SK-N-SH (cell line): Measurements from ENCODE around the gene ZBTB34. TPM values are rescaled to one million over a fixed set of nuclear protein-coding genes. Genes with fewer than 3 reads are reported as not detected.

Source experiments
- CTCF ChIA-PET: fragments of 300-600, 350-600 bp; formaldehyde crosslinking; extraction: SDS; loops from one replicate; lab custom pipeline; 2021; lab: Yijun Ruan, JAX
- POLR2A ChIA-PET: fragments of 350-600 bp; sonication (Branson Sonifier 250); formaldehyde crosslinking; extraction: SDS; loops from one replicate; lab custom pipeline; 2020; ENCODE audit warnings: antibody characterized with exemption, inconsistent platforms; lab: Yijun Ruan, JAX
- DNase-seq: peaks from one replicate; pipeline ENCODE4 v3.0.0; 2012
- H2AFZ ChIP-seq: fragments of 200-600 bp; sonication (generic); 2 replicates; pipeline ENCODE4 v1.8.1; 2016; ENCODE audit warnings: antibody characterized with exemption, mild to moderate bottlenecking, low read depth
- H3F3A ChIP-seq: fragments of 200-600 bp; sonication (generic); replicated peaks from 2 replicates; pipeline ENCODE3; 2016; ENCODE audit warnings: antibody characterized with exemption, mild to moderate bottlenecking; ENCODE audit not compliant: insufficient read depth
- H3K27ac ChIP-seq, 2 experiments: fragments of 200-500 bp in 1 of 2; fragments of 200-600 bp in 1 of 2; sonication (Bioruptor generic) in 1 of 2; sonication (generic), shearing (Covaris generic) in 1 of 2; 2 replicates each; pipeline versions ENCODE4 v1.5.1 to v1.6.1; 2014 to 2016; ENCODE audit warnings: low read depth in 2 of 2, inconsistent platforms in 1 of 2, low read length in 1 of 2, mild to moderate bottlenecking in 1 of 2, mixed read lengths in 1 of 2
- H3K27me3 ChIP-seq: fragments of 200-600 bp; sonication (generic), shearing (Covaris generic); 2 replicates; pipeline ENCODE4 v1.6.1; 2016; ENCODE audit warnings: mixed run types; ENCODE audit not compliant: insufficient read depth
- H3K36me3 ChIP-seq, 2 experiments: fragments of 200-500 bp in 1 of 2; fragments of 200-600 bp in 1 of 2; sonication (Bioruptor generic) in 1 of 2; sonication (generic) in 1 of 2; replicated peaks in 1 of 2; 2 replicates each; pipeline versions ENCODE3 to v1.5.1; 2014 to 2016; ENCODE audit warnings: low read length in 1 of 2, mild to moderate bottlenecking in 1 of 2; ENCODE audit not compliant: insufficient read depth in 2 of 2, control insufficient read depth in 1 of 2
- H3K4me1 ChIP-seq, 2 experiments: fragments of 200-500 bp in 1 of 2; fragments of 200-600 bp in 1 of 2; sonication (Bioruptor generic) in 1 of 2; sonication (generic), shearing (Covaris generic) in 1 of 2; 2 replicates each; pipeline versions ENCODE4 v1.5.1 to v1.6.1; 2014 to 2016; ENCODE audit warnings: low read depth in 1 of 2, low read length in 1 of 2, mixed run types in 1 of 2; ENCODE audit not compliant: insufficient read depth in 2 of 2, control insufficient read depth in 1 of 2
- H3K4me2 ChIP-seq: fragments of 200-600 bp; sonication (generic), shearing (Covaris generic); 2 replicates; pipeline ENCODE4 v1.6.1; 2017; ENCODE audit warnings: mixed run types
- H3K4me3 ChIP-seq, 2 experiments: fragments of 200-500 bp in 1 of 2; fragments of 200-600 bp in 1 of 2; sonication (Bioruptor generic) in 1 of 2; sonication (generic), shearing (Covaris generic) in 1 of 2; 2 replicates each; pipeline versions ENCODE4 v1.5.1 to v1.8.1; 2014 to 2016; ENCODE audit warnings: low read depth in 2 of 2, inconsistent platforms in 1 of 2, low read length in 1 of 2, mild to moderate bottlenecking in 1 of 2, mixed read lengths in 1 of 2, moderate library complexity in 1 of 2
- H3K79me2 ChIP-seq: fragments of 200-600 bp; sonication (generic); 2 replicates; pipeline ENCODE4 v1.8.1; 2017; ENCODE audit warnings: mild to moderate bottlenecking; ENCODE audit not compliant: insufficient read depth
- H3K9ac ChIP-seq: fragments of 200-600 bp; sonication (generic); 2 replicates; pipeline ENCODE4 v1.6.1; 2017; ENCODE audit warnings: mixed run types
- H3K9me2 ChIP-seq: fragments of 200-600 bp; sonication (generic); 2 replicates; pipeline ENCODE4 v1.6.1; 2017; ENCODE audit warnings: mixed run types
- H3K9me3 ChIP-seq: fragments of 200-600 bp; sonication (generic); 2 replicates; pipeline ENCODE4 v1.6.1; 2017; ENCODE audit warnings: mixed run types, mild to moderate bottlenecking, moderate library complexity
- H4K20me1 ChIP-seq: fragments of 200-600 bp; sonication (generic); 2 replicates; pipeline ENCODE4 v1.6.1; 2017; ENCODE audit warnings: mild to moderate bottlenecking, mixed run types; ENCODE audit not compliant: insufficient read depth
- CTCF ChIP-seq: fragments of 200-600 bp; sonication (generic); IDR thresholded peaks from 2 replicates; pipeline ENCODE4 v1.6.1; 2017; ENCODE audit warnings: antibody characterized with exemption, mild to moderate bottlenecking, moderate library complexity
- EP300 ChIP-seq, 2 experiments: IDR thresholded peaks; 2 replicates each; pipeline versions ENCODE4 v1.4.0 to v1.6.1; 2012; ENCODE audit warnings: borderline replicate concordance in 1 of 2, low read depth in 1 of 2, low read length in 1 of 2
- EZH2phosphoT487 ChIP-seq: fragments of 200-600 bp; sonication (generic); IDR thresholded peaks from 2 replicates; pipeline ENCODE4 v1.6.1; 2017; ENCODE audit warnings: low read depth, mixed run types, mild to moderate bottlenecking, antibody characterized with exemption, moderate library complexity, borderline replicate concordance
- FOSL2 ChIP-seq: IDR thresholded peaks from 2 replicates; pipeline ENCODE4 v1.4.0; 2012; ENCODE audit warnings: low read depth, mild to moderate bottlenecking, moderate library complexity, borderline replicate concordance
- FOXM1 ChIP-seq: IDR thresholded peaks from 2 replicates; pipeline ENCODE4 v1.4.0; 2012; ENCODE audit warnings: low read depth, mild to moderate bottlenecking
- GABPA ChIP-seq: IDR thresholded peaks from 2 replicates; pipeline ENCODE4 v1.4.0; 2012; ENCODE audit warnings: low read depth, mild to moderate bottlenecking
- MXI1 ChIP-seq: IDR thresholded peaks from 2 replicates; pipeline ENCODE4 v1.6.1; 2012; ENCODE audit warnings: mild to moderate bottlenecking, low read depth, low read length, improper control_type of control experiment
- NRF1 ChIP-seq: IDR thresholded peaks from 2 replicates; pipeline ENCODE4 v1.6.1; 2012; ENCODE audit warnings: low read depth, mild to moderate bottlenecking, low read length
- PBX3 ChIP-seq: IDR thresholded peaks from 2 replicates; pipeline ENCODE4; 2012
- POLR2AphosphoS5 ChIP-seq: IDR thresholded peaks from 2 replicates; pipeline ENCODE4 v1.6.1; 2012; ENCODE audit warnings: low read depth, low read length
- RAD21 ChIP-seq: IDR thresholded peaks from 2 replicates; pipeline ENCODE4 v1.6.1; 2012; ENCODE audit warnings: mild to moderate bottlenecking, low read length
- RCOR1 ChIP-seq: fragments of 150-350 bp; IDR thresholded peaks from 2 replicates; pipeline ENCODE4 v1.6.1; 2017; ENCODE audit warnings: antibody characterized with exemption, low read length
- RFX5 ChIP-seq: IDR thresholded peaks from 2 replicates; pipeline ENCODE4 v1.6.1; 2012; ENCODE audit warnings: mild to moderate bottlenecking, improper control_type of control experiment, low read length
- SIN3A ChIP-seq: IDR thresholded peaks from 2 replicates; pipeline ENCODE4 v1.6.1; 2012; ENCODE audit warnings: low read depth, mild to moderate bottlenecking, low read length, moderate library complexity, borderline replicate concordance
- SMC3 ChIP-seq: IDR thresholded peaks from 2 replicates; pipeline ENCODE4 v1.6.1; 2012; ENCODE audit warnings: low read depth, low read length, improper control_type of control experiment
- TAF1 ChIP-seq: IDR thresholded peaks from 2 replicates; pipeline ENCODE4 v1.6.1; 2012; ENCODE audit warnings: low read depth, mild to moderate bottlenecking, low read length, moderate library complexity, borderline replicate concordance
- WGBS: methylation state at CpG from one replicate; pipeline ENCODE4 v1.1.6; 2017; ENCODE audit warnings: low lambda C conversion rate; 5-methylcytosine and 5-hydroxymethylcytosine counted together
- polyA plus RNA-seq, 3 experiments: library from polyadenylated mRNA; depleted of rRNA; stranded (reverse); fragments of >200 nt; gene quantifications; 2 replicates each; pipeline ENCODE4 v1.2.3, GENCODE V29; 2012
- TF ChIP-seq, protein P1 (sequence below): fragments of 150-350 bp; IDR thresholded peaks from 2 replicates; pipeline ENCODE4 v1.6.1; 2017; ENCODE audit warnings: antibody characterized with exemption, low read length, low read depth, borderline replicate concordance
- TF ChIP-seq, protein P2 (sequence below): IDR thresholded peaks from 2 replicates; pipeline ENCODE4 v1.4.0; 2012; ENCODE audit warnings: low read depth

Gene ZBTB34
- 2.9 and 4.1 TPM in 2 replicates for polyA plus RNA-seq (2012; rRNA removed)
- polyA plus RNA-seq (2012; cell fraction: cytosol; rRNA removed): 3.2 and 3.7 TPM in 2 replicates
- polyA plus RNA-seq (2012; cell fraction: nucleus; rRNA removed): 3.8 and 4.9 TPM in 2 replicates

GRCh38 chr9:126860077-126860756, at the start of gene ZBTB34:
Gene ZBTB34 (plus strand): TSS chr9:126860639. CDS start chr9:126879400, 18,761 bp downstream.
- H3K36me3 ChIP-seq: peaks cover 17 to 21% of the 10 kb centered on the region in 2 experiments
- H2AFZ ChIP-seq: peak within 1 kb of the TSS; percentile 81
- H3K9ac ChIP-seq: peak within 1 kb of the TSS; percentile 76
- ChIA-PET POLR2A (interaction anchor here (1.0 to 1.2 kb wide), 2 partner anchors 17 to 55 kb away, joined by 3 to 6 read pairs; partner anchors contain the start of gene ZBTB43), CTCF (interaction anchor here (0.6 to 3.0 kb wide), 13 partner anchors 10 to 522 kb away, joined by 3 to 25 read pairs (median 4); no protein-coding TSS in a partner anchor)
- no peaks in the 10 kb centered on the region for H3K9me3 ChIP-seq
- TF ChIP-seq POLR2AphosphoS5 (peak; percentile 87), FOSL2 (no peak), FOXM1 (no peak), SMC3 (no peak), CTCF (peak; percentile 97), NRF1 (no peak), RCOR1 (no peak), EP300 (IDR thresholded peaks at IDR 0.05; ENCODE audit: borderline replicate concordance in 1 of 2, low read depth in 1 of 2, low read length in 1 of 2) (no peak), PBX3 (no peak), RFX5 (no peak), EZH2phosphoT487 (no peak), GABPA (peak; percentile 79), MXI1 (no peak), TAF1 (peak; percentile 59; the same call in 1 of the 2 replicates), SIN3A (peak; percentile 30; the same call in 1 of the 2 replicates), RAD21 (0 out of 2 replicates have a peak, but pooled peaks have one; percentile 4)
- TF ChIP-seq, protein P1, sequence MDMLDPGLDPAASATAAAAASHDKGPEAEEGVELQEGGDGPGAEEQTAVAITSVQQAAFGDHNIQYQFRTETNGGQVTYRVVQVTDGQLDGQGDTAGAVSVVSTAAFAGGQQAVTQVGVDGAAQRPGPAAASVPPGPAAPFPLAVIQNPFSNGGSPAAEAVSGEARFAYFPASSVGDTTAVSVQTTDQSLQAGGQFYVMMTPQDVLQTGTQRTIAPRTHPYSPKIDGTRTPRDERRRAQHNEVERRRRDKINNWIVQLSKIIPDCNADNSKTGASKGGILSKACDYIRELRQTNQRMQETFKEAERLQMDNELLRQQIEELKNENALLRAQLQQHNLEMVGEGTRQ: no peak
- TF ChIP-seq, protein P2, sequence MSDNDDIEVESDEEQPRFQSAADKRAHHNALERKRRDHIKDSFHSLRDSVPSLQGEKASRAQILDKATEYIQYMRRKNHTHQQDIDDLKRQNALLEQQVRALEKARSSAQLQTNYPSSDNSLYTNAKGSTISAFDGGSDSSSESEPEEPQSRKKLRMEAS: peak; percentile 53; the same call in 1 of the 2 replicates
- H3F3A ChIP-seq: no peaks in the 10 kb centered on the region
- peaks cover 43% of the 10 kb centered on the region for H3K79me2 ChIP-seq
- H3K27ac ChIP-seq: peak within 1 kb of the TSS; percentile 50 to 85
- H3K4me2 ChIP-seq: peak within 1 kb of the TSS; percentile 96
- no peaks in the 10 kb centered on the region for H3K9me2 ChIP-seq
- DNase-seq: peak; percentile 96
- H3K4me3 ChIP-seq: peak within 1 kb of the TSS; percentile 90 to 96
- WGBS: 0% methylated on average over 9 of the region's 67 CpGs
- peaks cover 5% of the 10 kb centered on the region; the same call in 1 of the 2 replicates for H3K27me3 ChIP-seq
- H4K20me1 ChIP-seq: peaks cover 27% of the 10 kb centered on the region
- peaks cover 0 to 20% of the 10 kb centered on the region in 2 experiments; a peak in 2 of 4 replicates for H3K4me1 ChIP-seq
